Stimulated activated CD4-positive, alpha-beta T cell treated with anti-CD3 and anti-CD28 coated beads, Interleukin-2, amount 100 ng/mL, for 24 hours (primary cell): ENCODE results near the gene TM4SF18.
"Not testable (repeated sequence)": the region's sequence is repeated elsewhere in the genome, so short reads cannot be mapped to it uniquely, and the experiment has no call there.

Experiments used
- DNase-seq, 2 donors: peaks; one replicate each; pipeline ENCODE4 v3.0.0-alpha.2; 2020

The TM4SF18 gene

DNA sequence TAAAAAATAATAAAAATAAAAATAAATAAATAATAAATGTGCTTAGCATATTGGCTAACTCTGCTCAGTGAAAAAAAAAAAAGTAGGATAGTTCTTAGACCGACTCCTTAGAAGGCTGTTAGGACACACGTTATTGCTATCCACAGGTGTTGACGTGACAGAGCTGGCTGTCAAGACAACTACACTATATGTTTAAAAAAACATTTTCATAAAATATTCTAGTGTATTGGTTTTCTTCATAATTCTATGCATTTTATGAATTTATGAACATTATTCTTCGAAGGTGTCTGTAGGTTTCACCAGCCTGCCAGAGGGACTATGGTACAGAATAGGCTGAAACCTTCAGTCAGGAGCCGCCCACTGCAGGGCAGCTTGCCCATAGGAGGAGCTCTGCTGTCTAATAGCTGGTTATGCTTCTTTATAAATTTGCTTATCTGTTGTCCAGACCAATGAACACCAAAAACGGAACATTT is 34.8 kb upstream of the TM4SF18 start:
- DNase-seq, result no peak

DNA sequence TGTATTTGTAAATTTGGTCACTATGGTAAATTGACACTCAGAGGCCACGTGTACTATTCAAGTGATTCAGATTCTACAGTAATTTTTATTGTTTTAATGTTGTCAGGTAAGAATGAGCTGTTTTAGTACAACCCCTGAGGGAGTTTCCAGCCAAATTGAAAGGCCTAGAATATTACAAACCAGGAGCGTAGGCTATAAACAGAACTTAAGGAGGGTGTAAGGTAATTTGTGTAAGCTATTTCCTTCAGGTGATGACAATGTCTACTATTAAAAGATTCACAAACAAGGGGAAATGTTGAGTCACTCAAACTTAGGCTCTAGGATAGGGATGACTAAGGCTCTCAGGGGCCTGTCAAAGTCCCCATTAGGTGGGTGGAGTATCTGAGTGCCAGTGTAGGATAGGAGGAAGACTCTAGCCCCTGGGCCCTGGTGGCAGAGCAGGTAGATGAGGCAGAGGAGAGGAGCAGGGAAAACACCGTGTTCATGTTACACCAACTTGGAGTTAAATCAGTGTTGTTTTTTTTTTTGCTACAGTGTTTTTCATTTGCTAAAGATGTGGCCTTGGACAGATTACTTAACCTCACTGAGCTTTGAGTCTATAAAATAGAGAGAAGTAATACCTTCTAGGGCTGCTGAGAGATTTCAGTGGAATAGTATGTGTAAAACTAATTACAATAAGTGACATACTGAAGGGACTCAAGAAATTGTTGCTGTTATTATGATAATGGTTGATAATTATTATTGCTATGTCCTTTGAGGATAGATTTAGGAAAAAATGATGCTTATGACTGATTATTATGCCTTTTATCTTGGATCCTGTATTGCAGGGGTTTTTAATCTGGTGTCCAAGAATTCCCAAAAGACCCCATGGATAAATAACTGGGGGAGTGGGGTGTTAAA is 33.8 kb upstream of the TM4SF18 start:
- peak; percentile 5 to 19 for DNase-seq

DNA sequence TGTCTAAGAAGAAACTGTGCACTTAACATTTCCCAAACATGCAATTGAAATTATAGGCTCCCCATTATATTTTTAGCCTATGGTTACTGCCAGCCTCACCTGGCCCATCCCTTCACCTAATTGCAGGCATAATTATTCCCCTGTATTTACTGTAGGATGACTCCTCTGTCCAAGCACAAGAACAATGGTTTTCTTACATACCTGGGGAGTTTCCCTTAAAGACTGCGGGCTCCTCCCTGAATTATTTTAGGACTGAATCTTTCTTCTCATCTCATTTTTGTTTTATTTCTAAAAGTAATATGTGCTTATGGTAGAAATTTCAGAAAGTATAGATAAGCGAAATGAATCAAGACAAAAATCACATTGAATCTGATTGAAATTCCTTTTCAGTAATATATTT is 32.6 kb upstream of the TM4SF18 start:
- DNase-seq, result no peak

DNA sequence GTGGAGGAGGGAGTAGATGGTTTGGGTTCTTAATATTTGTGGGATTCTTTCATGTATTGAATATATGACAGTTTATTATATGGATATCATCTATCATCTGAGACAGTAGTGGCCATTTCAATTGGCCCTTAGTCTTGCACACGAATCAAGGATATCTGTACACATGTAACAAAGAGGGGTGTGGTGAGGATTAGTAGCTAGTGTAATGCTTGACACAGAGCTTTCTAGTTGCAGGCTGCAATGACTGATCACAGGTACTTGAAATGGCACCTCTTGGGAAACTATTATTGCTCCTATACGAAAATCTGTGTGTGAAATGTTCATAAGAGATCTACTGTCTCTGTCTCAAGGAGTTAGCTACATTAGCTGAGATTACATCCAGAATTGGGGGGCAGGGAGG is 31.2 kb upstream of the TM4SF18 start:
- DNase-seq, result no peak

DNA sequence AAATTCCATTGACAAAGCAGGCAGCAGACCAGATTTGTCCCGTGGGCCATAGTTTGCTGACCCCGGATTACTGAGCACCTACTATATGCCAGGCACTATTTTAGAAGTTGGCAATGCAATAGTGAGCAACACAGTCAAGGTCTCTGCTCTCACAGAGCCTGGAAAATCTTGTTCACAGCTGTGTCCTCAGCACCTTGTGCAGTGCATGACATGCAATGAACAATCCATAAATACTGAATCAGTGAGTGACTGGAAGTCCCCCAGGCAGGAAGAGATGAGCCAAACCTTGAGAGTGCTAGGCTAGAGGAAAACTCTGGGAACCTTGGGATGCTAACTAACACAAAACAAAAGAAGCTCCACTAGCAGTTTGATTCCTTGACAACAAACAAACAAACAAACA is 29.6 kb upstream of the TM4SF18 start:
- no peak for DNase-seq

DNA sequence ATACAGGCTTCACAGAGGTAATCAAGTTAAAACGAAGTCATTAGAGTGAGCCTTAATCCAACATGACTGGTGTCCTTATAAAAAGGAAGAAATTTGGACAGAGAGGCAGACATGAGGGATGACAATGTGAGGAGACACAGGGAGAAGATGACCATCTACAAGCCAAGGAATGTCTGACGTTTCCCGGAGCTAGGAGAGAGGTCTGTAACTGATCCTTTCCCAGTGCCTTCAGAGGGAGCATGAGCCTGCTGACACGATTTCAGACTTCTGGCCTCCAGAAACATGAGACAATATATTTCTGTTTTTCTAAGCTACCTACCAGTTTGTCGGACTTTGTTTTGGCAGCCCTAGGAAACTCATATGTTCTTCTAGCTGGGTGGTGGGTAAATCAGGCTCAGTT is 28.9 kb upstream of the TM4SF18 start:
- DNase-seq, result no peak

DNA sequence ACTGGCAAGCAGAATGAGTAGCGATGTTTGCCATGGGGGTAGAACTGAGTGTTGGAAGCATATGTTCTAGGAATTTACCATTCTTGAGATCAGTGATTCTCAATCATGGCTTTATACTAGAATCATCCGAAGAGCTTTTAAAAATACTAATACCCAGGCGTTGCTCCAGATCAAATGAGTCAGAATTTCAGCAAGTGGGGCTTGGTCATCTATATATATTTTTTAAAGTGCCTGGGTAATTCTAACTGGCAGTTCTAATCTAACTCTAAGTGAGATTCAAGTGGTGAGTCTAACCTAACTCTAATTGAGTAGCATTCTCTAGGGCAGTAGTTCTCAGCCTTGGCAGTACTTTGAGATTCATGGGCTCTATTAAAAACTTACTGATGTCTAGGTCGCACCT is 23.2 kb upstream of the TM4SF18 start:
- no peak for DNase-seq

DNA sequence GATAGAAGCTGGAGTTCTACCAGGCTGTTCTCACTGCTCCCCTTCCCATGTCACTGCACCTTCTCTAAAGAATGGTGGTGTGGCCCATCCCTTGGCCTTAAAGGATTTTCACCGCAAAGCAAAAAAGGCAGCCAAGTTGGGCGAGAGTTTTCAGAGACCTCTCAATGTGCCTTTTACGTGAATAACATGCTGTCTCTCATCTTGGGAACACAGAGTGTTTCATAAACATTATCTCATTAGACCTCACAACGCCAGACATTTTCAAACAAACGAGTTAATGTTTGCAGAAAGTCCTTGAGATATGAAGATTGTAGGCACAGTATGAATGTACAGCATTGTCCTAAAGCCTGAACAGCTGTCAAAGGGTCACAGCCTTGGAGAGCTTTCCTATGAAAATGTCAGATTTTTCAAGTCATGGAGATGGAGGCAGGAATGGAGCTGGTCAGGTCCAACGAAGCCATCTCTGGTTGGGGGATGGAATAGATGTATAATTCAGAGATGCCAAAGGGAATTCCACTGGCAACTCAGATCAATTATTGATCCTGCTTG is 22.7 kb upstream of the TM4SF18 start:
- DNase-seq, result no peak

DNA sequence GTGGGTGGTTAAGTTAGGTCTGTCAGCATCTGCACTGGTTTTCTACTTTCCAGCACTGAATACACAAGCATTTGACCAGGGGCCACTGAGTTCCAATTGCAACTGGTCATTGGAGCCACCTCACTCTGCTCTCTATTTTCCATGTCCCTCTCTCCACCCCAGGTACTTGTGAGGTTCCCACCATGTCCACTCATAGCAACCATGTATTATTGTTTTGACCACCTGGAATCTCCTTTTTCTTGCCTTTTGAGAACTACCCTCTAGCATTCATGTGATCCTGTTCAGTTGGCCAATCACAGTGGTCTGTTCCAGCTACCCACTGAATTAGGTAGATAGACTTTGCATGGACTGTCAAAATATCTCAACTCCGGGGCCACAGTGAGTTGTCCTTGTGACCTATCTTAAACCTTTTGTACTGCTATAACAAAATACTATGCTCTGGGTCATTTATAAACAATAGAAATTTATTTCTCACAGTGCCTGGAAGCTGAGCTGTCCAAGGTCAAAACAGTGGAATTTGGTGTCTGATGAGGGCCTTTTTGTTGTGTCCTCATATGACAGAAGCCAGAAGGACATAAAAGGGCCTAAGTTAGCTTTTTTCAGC is 20.2 kb upstream of the TM4SF18 start:
- DNase-seq, result no peak

DNA sequence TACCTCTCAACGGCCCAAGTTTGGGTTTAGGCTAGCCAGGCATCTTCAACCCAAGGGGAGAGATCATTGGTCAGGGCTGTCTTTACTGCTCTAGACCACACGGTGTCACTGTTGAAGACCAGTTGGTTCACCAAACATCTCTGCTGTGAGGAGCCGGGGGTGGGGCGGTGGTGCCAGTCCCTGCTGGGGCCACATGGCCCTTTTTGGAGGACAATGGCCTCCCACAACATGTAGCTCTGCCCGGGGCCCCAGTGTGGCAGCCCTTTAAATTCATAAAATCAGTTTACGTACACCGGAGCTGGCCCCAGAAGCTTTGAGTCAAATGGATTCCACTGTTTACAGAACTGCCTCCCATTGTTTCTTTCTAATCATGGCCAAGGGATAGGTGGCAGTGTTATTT is 19.1 kb upstream of the TM4SF18 start:
- peak; percentile 24 to 33 for DNase-seq

DNA sequence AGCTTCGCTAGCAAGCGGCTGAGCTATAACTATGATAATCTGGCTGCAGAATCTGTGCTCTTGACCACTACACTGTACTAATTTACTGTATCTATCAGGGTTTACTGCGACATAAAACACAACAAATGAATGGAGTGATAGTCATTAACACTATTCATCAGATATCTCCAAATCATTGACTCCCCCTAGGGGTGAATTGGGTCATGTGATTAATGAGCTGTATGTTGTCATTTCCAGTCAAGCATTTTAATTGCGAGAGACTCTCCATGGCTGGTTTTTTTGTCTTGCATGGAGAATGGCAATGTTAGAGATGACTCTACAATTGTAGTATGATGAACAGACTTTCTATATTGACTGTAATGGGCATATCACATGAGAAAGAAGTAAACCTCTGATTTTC is 10.5 kb upstream of the TM4SF18 start:
- no peak for DNase-seq

DNA sequence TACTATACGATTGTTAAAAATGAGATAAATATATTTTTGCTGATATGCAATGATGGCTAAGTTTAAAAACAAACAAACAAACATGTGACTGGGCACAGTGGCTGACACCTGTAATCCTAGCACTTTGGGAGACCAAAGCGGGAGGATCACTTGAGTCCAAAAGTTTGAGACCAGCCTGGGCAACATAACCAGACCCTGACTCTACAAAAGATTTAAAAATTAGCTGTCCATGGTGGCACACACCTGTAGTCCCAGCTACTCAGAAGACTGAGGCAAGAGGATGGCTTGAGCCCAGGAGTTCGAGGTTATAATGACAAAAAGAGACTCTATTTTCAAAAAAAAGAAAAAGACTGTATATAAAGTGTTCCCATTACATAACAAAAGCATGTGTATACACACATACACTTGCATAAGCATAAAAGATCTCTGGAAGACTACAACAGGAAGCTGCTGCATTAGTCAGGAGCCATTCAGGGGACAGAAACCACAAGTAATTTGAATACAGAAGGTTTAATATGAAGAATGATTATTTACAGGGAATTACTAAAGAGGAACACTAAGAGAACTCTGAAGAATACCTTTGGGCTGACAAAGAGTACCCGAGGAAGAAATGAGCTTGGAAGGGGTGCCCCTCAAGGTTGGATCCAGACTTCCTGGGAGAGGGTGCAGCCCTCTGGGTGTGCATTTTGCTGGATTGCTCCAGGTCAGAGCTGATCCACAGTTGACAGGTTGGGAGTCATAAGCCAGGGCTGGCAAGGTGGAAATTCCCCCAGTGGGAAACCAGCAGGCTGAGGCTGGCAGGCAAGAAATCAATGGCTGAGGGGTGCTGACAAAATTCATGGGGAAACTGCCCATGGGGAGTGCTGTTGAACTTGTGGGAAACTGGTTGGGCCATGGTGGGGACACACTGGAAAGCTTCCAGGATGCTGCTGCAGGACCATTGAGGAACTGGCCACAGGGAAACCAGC is 9.3 kb upstream of the TM4SF18 start:
- DNase-seq, result no peak

DNA sequence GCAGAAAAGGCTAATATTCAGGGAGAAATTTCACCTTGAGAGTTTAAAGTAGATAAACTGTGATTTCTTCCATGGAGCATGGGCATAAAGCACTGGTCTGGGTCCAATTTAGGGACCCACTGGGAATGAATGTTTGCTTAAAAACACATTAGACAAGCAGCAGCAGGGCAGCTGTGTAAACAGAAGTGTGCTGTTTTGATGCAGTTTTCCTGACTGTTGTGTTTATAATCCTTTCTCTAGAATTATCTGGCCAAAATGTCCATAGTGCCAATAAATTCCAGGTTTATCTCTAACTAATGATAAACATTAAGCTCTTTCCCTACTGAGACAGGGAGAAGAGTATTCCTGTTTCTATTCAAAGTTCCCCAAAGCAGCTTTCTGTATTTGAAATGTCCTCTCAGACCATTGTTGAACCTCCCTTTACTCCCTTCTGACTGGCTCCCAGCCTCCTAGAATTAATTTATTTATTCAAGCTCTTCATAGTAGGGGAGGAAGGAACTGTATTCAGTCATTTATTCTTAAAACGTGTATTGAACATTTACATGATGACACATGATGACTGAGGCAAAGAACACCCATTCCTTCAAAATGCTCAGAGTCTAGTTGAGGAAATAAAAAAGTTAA is 7.0 kb upstream of the TM4SF18 start:
- DNase-seq, result no peak

DNA sequence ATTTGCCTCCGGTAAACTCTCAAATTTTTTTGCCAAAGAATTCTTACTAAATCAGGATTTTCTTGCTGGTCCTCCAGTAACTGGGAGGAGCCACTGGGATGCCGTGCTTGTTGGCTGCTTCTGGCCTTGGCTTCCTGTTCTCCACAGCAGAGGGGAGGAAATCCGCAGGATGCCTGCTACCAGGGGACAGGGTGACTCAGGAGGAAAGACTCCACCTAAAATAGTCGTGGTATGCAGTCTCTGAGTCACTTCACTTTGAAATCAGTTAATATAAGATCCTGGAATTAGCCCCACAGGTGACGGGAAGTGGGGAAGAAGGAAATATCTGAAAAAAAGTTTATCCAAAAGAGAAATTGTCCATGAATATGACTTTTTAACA is 6.5 kb upstream of the TM4SF18 start:
- no peak for DNase-seq

DNA sequence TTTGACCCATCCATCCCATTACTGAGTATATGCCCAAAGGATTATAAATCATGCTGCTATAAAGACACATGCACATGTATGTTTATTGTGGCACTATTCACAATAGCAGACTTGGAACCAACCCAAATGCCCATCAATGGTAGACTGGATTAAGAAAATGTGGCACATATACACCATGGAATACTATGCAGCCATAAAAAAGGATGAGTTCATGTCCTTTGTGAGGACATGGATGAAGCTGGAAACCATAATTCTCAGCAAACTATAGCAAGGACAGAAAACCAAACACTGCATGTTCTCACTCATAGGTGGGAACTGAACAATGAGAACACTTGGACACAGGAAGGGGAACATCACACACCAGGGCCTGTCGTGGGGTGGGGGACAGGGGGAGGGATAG is 4.0 kb upstream of the TM4SF18 start:
- DNase-seq, result not testable (repeated sequence)

DNA sequence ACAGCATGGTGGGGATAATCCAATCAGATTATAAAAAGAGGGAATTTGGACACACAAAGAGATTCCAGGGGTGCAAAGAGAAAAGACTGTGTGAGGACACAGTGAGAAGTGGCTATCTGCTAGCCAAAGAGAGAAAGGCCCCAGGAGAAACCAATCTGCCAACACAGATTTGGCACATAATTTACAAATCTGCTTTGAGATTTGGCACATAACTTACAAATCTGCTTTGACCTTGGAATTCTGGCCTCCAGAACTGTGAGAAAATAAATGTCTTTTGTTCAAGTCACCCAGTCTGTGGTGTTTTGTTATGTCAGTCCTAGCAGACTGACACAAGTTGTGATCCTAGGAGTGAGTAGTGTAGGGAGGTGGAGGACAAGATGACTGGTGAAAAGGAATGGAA is 3.5 kb upstream of the TM4SF18 start:
- DNase-seq, result no peak

DNA sequence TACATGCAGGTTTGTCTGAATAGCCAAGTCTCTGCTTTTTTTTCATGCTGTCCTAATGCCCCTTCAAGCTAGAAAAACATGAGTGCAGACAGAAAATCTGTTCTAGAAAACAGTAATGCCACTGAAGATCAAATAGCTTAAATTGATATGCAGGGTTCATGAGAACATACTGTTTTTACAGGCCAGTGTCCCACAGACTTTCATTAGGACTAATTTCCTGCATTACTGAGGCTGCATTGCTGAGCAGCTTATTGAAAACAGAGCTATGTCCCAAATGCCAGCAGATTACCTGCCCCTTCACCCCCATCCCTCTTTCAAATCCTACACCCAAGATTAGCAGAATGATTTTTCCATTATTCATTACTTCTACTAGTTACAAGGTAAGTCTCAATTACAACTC is 665 bp downstream of the TM4SF18 start:
- DNase-seq, result no peak

DNA sequence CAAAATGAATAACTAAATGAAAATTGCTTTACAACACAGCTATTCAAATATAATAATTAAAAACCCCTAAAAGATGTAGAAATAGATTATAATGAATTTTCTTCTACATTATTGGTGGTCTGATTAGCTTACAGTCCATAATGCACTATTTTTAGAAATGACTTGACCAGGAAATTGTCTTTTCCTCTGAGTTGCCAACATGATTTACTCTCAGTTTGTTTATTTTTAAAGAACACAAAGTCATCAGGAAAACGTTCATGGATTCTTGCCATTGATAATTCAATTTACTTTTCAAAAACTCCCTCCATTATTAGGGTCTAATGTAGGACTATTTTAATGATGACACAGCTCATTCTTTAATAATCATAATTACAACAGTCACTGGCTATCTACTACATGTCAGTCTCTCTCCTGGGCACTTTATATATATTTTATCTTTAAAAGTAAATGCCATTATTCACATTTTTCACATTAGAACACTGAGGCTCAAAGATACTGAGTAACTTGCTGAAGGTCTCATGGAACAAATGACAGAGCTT is 1.1 kb downstream of the TM4SF18 start:
- DNase-seq, result no peak

DNA sequence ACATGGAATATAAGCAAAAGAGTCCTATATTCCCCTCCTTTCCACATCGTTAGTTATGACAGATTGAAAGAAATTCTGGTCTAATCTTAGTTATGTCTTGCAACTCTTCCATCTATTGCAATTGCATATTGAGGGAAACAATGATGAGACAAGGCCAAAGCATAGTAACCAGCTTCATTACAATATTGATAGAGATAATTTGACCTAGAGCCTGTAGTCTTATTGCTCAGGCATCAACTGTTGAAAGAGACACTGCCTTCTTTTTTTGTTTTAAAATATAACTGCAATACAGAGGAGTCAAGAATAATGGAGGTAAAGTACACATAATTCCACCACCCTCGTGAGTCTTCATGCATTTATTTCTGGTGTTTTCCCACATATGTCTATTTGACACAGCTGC is 2.0 kb downstream of the TM4SF18 start:
- no peak for DNase-seq

DNA sequence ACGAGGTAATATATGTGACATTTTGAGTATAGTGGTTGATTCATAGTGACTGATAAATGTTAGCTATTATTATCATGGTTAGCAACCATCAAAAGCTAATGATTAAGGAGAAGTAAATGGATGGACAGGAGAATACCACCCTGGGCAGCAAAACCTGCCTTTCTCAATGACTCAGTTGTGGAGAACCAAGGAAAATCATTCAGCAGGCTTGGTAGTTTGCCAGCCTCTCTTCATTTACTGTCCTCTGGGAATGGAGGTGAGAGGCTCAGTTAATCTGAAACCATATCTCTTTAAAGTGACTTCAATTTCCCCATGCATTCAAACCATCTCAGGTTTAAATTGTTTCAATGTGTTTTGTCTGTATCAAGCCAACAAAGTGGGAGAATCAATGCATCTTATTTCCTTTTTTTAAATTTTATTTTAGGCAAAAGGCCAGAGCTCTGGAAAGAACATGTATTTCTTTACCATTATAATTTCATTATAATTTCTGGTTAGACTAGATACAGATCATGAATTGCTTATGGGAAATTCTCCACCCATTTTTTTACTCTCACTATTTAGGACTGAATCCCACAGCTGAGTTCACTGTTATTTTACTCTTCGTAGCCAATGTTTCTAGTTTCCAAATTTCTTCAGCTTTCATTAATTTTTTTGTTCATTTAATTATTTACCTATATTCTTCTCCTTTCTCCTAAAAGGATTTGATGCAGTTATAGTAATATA is 2.7 kb downstream of the TM4SF18 start:
- DNase-seq, result no peak

DNA sequence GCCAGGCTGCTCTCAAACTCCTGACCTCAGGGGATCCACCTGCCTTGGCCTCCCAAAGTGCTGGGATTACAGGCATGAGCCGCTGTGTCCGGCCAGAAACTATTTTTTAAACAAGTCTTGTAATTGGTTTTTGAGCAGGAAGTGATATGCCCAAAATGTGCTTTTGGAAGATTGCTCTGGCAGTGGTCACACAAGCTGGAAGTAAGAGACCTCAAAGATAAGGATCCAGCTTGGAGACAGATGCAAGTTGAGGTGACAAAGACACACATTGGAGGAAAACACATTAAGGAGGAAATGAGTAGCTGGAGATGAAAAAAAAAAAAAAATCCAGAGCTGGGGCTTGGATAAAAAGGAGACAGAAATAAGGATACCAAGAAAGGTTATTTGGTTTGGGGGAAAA is 6.3 kb downstream of the TM4SF18 start:
- DNase-seq, result no peak

DNA sequence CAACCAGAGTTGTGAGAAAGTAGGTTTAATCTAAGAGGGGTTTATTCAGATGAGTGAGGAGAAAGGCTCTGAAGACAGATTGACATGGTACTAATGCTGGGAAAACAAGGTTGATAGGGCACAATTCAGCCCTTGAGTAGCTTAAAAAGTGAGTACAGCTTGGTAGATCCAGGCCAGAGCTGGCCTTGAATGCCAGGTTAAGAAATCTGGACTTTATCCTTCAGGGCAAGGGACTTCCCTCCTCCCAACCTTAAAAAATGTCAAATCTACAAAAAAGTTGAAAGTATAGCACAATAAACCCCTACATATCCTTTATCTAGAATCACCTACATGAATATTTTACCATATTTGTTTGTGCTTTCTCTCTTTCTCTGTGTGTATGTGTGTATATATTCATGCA is 7.9 kb downstream of the TM4SF18 start:
- DNase-seq, result no peak
